Natural killer cell (primary cell): Measurements from ENCODE around the gene HPS5. TPM values are rescaled to one million over a fixed set of nuclear protein-coding genes. Genes with fewer than 3 reads are reported as not detected.

Source experiments
- ATAC-seq, 3 donors: fragments of 150-1000 bp in 2 of 3; fragments of 200-7000 bp in 1 of 3; cut with Tn5 transposase; 1 replicate in 1 of 3; 2 replicates in 2 of 3; pipeline ENCODE4 v1.10.0; 2021; ENCODE audit warnings: mild to moderate bottlenecking in 2 of 3, moderate library complexity in 2 of 3
- DNase-seq, 2 donors: peaks; one replicate each; pipeline versions ENCODE4 v3.0.0 to v3.0.0-alpha.2; 2013 to 2021; ENCODE audit warnings: mixed read lengths in 1 of 2
- H3K27ac ChIP-seq: one replicate; pipeline ENCODE4 v1.5.1; 2013; ENCODE audit warnings: mild to moderate bottlenecking, low read length
- H3K27me3 ChIP-seq: one replicate; pipeline ENCODE4 v1.6.1; 2013; ENCODE audit warnings: low read length; ENCODE audit not compliant: control insufficient read depth, insufficient read depth
- H3K36me3 ChIP-seq: one replicate; pipeline ENCODE4 v1.6.1; 2013; ENCODE audit warnings: low read length; ENCODE audit not compliant: control insufficient read depth, insufficient read depth
- H3K4me1 ChIP-seq: one replicate; pipeline ENCODE4 v1.6.1; 2013; ENCODE audit warnings: low read length; ENCODE audit not compliant: control insufficient read depth, insufficient read depth
- H3K4me3 ChIP-seq: one replicate; pipeline ENCODE4 v1.5.1; 2013; ENCODE audit warnings: low read length
- H3K9me3 ChIP-seq: one replicate; pipeline ENCODE4 v1.6.1; 2013; ENCODE audit warnings: low read length; ENCODE audit not compliant: control insufficient read depth, insufficient read depth
- H3K27ac Mint-ChIP-seq, 2 donors: one replicate each; pipeline ENCODE4 v1.8.0; 2022; ENCODE audit warnings: mild to moderate bottlenecking in 2 of 2, mixed read lengths in 2 of 2, moderate library complexity in 1 of 2
- H3K27me3 Mint-ChIP-seq, 2 donors: one replicate each; pipeline ENCODE4 v1.8.0; 2022; ENCODE audit warnings: low read depth in 2 of 2, mixed read lengths in 2 of 2
- H3K36me3 Mint-ChIP-seq: one replicate; pipeline ENCODE4 v1.8.0; 2022; ENCODE audit warnings: mixed read lengths
- H3K4me1 Mint-ChIP-seq, 2 donors: one replicate each; pipeline ENCODE4 v1.8.0; 2022; ENCODE audit warnings: mixed read lengths in 2 of 2
- H3K4me3 Mint-ChIP-seq: one replicate; pipeline ENCODE4 v1.8.0; 2022; ENCODE audit warnings: mild to moderate bottlenecking, moderate library complexity, mixed read lengths
- H3K9me3 Mint-ChIP-seq, 2 donors: one replicate each; pipeline ENCODE4 v1.8.0; 2022; ENCODE audit warnings: mixed read lengths in 2 of 2
- CTCF ChIP-seq: fragments of 200-600 bp; IDR thresholded peaks from one replicate; pipeline ENCODE4 v1.8.0; 2022; ENCODE audit warnings: antibody characterized with exemption
- WGBS: methylation state at CpG from one replicate; pipeline ENCODE4 v1.1.7; 2013; ENCODE audit warnings: missing lambda C conversion rate; ENCODE audit not compliant: insufficient coverage; 5-methylcytosine and 5-hydroxymethylcytosine counted together
- intact Hi-C: fragments of 100-400 bp; cut with micrococcal nuclease; formaldehyde crosslinking; loops from one replicate; pipeline ENCODE4 v1.14.2; 2022
- total RNA-seq, 4 donors: library from RNA; stranded (reverse); fragments of 120-200 nt in 1 of 4; gene quantifications; one replicate each; pipeline versions ENCODE4 v1.2.3 to v1.2.4, GENCODE V29; 2013 to 2022

HPS5 gene
- total RNA-seq, 3 donors from 2014 or later (not counting 1 experiment from before 2014, with no cell fraction given): 11.5 to 14.5 (median 14.0) TPM

GRCh38 chr11:18294862-18295261, 27.1 kb downstream of the HPS5 start:
- TF ChIP-seq CTCF: no peak
- Histone ChIP-seq H3K9me3 (no peaks in the 10 kb centered on the region), H3K27ac (no peak overlapping the region), H3K4me3 (no peak overlapping the region), H3K36me3 (peaks cover 64% of the 10 kb centered on the region), H3K27me3 (no peaks in the 10 kb centered on the region), H3K4me1 (no peaks in the 10 kb centered on the region)
- intact Hi-C loops: no loop called here
- ATAC-seq (no peak), DNase-seq (no peak)
- 97% methylated on average over 5 of the region's 5 CpGs for WGBS
- Mint-ChIP-seq H3K4me3 (no peak overlapping the region), H3K9me3 (no peaks in the 10 kb centered on the region), H3K4me1 (no peaks in the 10 kb centered on the region), H3K27me3 (no peaks in the 10 kb centered on the region), H3K36me3 (peaks cover 53% of the 10 kb centered on the region), H3K27ac (no peak overlapping the region)

- Mint-ChIP-seq H3K27ac (no peak overlapping the region), H3K4me3 (no peak overlapping the region), H3K9me3 (no peaks in the 10 kb centered on the region), H3K36me3 (peaks cover 42% of the 10 kb centered on the region), H3K27me3 (no peaks in the 10 kb centered on the region), H3K4me1 (no peaks in the 10 kb centered on the region)
- ATAC-seq (no peak), DNase-seq (no peak)
- H3K9me3 ChIP-seq: no peaks in the 10 kb centered on the region
- no peak overlapping the region for H3K4me3 ChIP-seq
- intact Hi-C loops: no loop called here
- no peak overlapping the region for H3K27ac ChIP-seq
- TF ChIP-seq CTCF: no peak
- WGBS: 97% methylated on average over 4 of the region's 4 CpGs
- no peaks in the 10 kb centered on the region for H3K27me3 ChIP-seq
- no peaks in the 10 kb centered on the region for H3K4me1 ChIP-seq
- peaks cover 55% of the 10 kb centered on the region for H3K36me3 ChIP-seq
Observed at GRCh38 chr11:18288911-18289310, 33.0 kb downstream of the HPS5 start.

DNA sequence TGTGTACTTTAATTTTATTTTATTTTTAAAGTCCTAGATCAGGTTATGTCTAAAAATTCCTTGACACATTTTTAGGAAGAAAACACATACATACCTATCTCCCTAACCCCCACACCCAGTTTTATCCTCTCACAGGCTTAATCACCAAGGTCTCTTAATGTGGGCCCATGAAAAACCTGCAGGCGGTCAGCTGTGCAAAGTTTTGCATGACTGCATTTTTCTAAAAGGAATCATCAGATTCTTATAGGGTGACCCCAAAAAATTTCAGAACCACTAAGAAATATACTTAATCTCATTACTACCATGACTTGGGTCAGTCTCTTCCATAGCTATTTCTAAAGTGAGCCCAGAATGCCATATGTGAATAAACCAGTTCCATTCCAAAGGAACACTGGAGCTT, 36.1 kb downstream of the HPS5 start:
- Mint-ChIP-seq H3K36me3 (peaks cover 28% of the 10 kb centered on the region), H3K9me3 (no peaks in the 10 kb centered on the region)

More for the DNA sequence above, 36.1 kb downstream of the HPS5 start:
- Histone ChIP-seq H3K27ac (no peak overlapping the region), H3K4me1 (no peaks in the 10 kb centered on the region), H3K27me3 (no peaks in the 10 kb centered on the region), H3K36me3 (peaks cover 59% of the 10 kb centered on the region), H3K4me3 (no peak overlapping the region), H3K9me3 (no peaks in the 10 kb centered on the region)
- ATAC-seq (no peak), DNase-seq (no peak)
- TF ChIP-seq CTCF: no peak
- H3K27ac Mint-ChIP-seq: no peak overlapping the region
- intact Hi-C loops: no loop called here
- peaks cover under 1% of the 10 kb centered on the region in 2 donors for H3K4me1 Mint-ChIP-seq
- H3K27me3 Mint-ChIP-seq: no peaks in the 10 kb centered on the region
- WGBS: 95% methylated on average over 1 of the region's 1 CpG
- no peak overlapping the region for H3K4me3 Mint-ChIP-seq
